H1 (cell line): ENCODE results near the gene ZNFX1. TPM values are rescaled to one million over a fixed set of nuclear protein-coding genes. Genes with fewer than 3 reads are reported as not detected.

Experiments used
- CTCF ChIA-PET: fragments of 300-600 bp; sonication (Branson Sonifier 250); formaldehyde crosslinking; loops from one replicate; lab custom pipeline; 2021; ENCODE audit not compliant: partially characterized antibody; lab: Charles Lee
- POLR2A ChIA-PET: fragments of 300-600 bp; sonication (Branson Sonifier 250); formaldehyde crosslinking; loops from one replicate; lab custom pipeline; 2021; ENCODE audit warnings: inconsistent platforms; ENCODE audit not compliant: partially characterized antibody; lab: Charles Lee
- DNase-seq, 2 experiments: peaks; one replicate each; pipeline versions ENCODE4 v3.0.0 to v3.0.0-alpha.2; 2010 to 2022; ENCODE audit warnings: low spot score in 2 of 2, low read depth in 1 of 2, mixed read lengths in 1 of 2
- FAIRE-seq: peaks from 2 replicates; lab custom pipeline; 2011; peaks lifted over from hg19 to GRCh38; lab: Jason Lieb, UNC
- H2AFZ ChIP-seq: 2 replicates; pipeline ENCODE4 v1.8.1; 2012; ENCODE audit warnings: low read length, inconsistent platforms
- H2AK5ac ChIP-seq: 2 replicates; pipeline ENCODE4 v1.6.1; 2013; ENCODE audit warnings: low read depth, low read length
- H2BK120ac ChIP-seq: replicated peaks from 2 replicates; pipeline ENCODE3; 2013; ENCODE audit warnings: low read depth, low read length, inconsistent platforms
- H2BK12ac ChIP-seq: 2 replicates; pipeline ENCODE4 v1.6.1; 2013; ENCODE audit warnings: low read depth, low read length
- H2BK15ac ChIP-seq: 2 replicates; pipeline ENCODE4 v1.6.1; 2013; ENCODE audit warnings: low read length
- H2BK20ac ChIP-seq: 2 replicates; pipeline ENCODE4 v1.6.1; 2013; ENCODE audit warnings: low read length
- H2BK5ac ChIP-seq: 2 replicates; pipeline ENCODE4 v1.6.1; 2013; ENCODE audit warnings: low read depth, low read length
- H3K14ac ChIP-seq: 2 replicates; pipeline ENCODE4 v1.6.1; 2013; ENCODE audit warnings: inconsistent platforms; ENCODE audit not compliant: insufficient read length
- H3K18ac ChIP-seq: 2 replicates; pipeline ENCODE4 v1.6.1; 2013; ENCODE audit warnings: low read length; ENCODE audit errors: extremely low read depth
- H3K23ac ChIP-seq: 2 replicates; pipeline ENCODE4 v1.6.1; 2013; ENCODE audit warnings: inconsistent platforms; ENCODE audit not compliant: insufficient read length
- H3K23me2 ChIP-seq: 2 replicates; pipeline ENCODE4 v1.6.1; 2013; ENCODE audit warnings: low read depth, low read length
- H3K27ac ChIP-seq: 2 replicates; pipeline ENCODE4 v1.6.1; 2011; ENCODE audit warnings: low read depth, low read length, inconsistent platforms
- H3K27me3 ChIP-seq, 4 experiments: replicated peaks in 1 of 4; 1 replicate in 1 of 4; 2 replicates in 3 of 4; pipeline versions ENCODE4 v1.6.1 to v1.8.1; 2011 to 2013; ENCODE audit warnings: low read length in 3 of 4, mild to moderate bottlenecking in 3 of 4, inconsistent platforms in 2 of 4, mixed read lengths in 2 of 4, moderate library complexity in 1 of 4; ENCODE audit not compliant: control insufficient read depth in 3 of 4, insufficient read depth in 3 of 4; ENCODE audit errors: extremely low read depth in 1 of 4
- H3K36me3 ChIP-seq, 4 experiments: 2 replicates each; pipeline versions ENCODE4 v1.6.1 to v1.8.1; 2011 to 2013; ENCODE audit warnings: mild to moderate bottlenecking in 4 of 4, low read length in 3 of 4, moderate library complexity in 2 of 4, control low read depth in 1 of 4, inconsistent platforms in 1 of 4; ENCODE audit not compliant: insufficient read depth in 4 of 4, control insufficient read depth in 2 of 4
- H3K4ac ChIP-seq: replicated peaks from 2 replicates; pipeline ENCODE3; 2013; ENCODE audit warnings: low read length, low read depth, mixed read lengths, inconsistent platforms; ENCODE audit not compliant: insufficient read length
- H3K4me1 ChIP-seq, 4 experiments: replicated peaks in 1 of 4; 1 replicate in 1 of 4; 2 replicates in 3 of 4; pipeline versions ENCODE4 v1.6.1 to v1.8.1; 2011 to 2013; ENCODE audit warnings: low read length in 3 of 4, inconsistent platforms in 2 of 4, mixed read lengths in 1 of 4; ENCODE audit not compliant: insufficient read depth in 4 of 4, control insufficient read depth in 3 of 4
- H3K4me2 ChIP-seq, 2 experiments: 2 replicates each; pipeline versions ENCODE4 v1.6.1 to v1.8.1; 2011 to 2013; ENCODE audit warnings: low read depth in 2 of 2, low read length in 2 of 2, control low read depth in 1 of 2, inconsistent platforms in 1 of 2, mild to moderate bottlenecking in 1 of 2; ENCODE audit not compliant: insufficient read depth in 1 of 2
- H3K4me3 ChIP-seq, 4 experiments: fragments of 200-600, 300-600 bp in 1 of 4; sonication (generic), shearing (Covaris generic), sonication (Bioruptor Twin) in 1 of 4; 2 replicates each; pipeline versions ENCODE4 v1.5.1 to v1.8.1; 2011 to 2016; ENCODE audit warnings: low read length in 4 of 4, low read depth in 3 of 4, control low read depth in 2 of 4, inconsistent platforms in 2 of 4, mild to moderate bottlenecking in 2 of 4, mixed read lengths in 1 of 4, moderate library complexity in 1 of 4; ENCODE audit not compliant: insufficient read depth in 2 of 4; ENCODE audit errors: extremely low read depth in 1 of 4
- H3K56ac ChIP-seq: replicated peaks from 2 replicates; pipeline ENCODE3; 2013; ENCODE audit warnings: low read depth, mild to moderate bottlenecking, mixed read lengths, low read length, inconsistent platforms; ENCODE audit not compliant: insufficient read length
- H3K79me1 ChIP-seq: 2 replicates; pipeline ENCODE4 v1.6.1; 2013; ENCODE audit warnings: low read depth, low read length, control low read depth
- H3K79me2 ChIP-seq, 2 experiments: 2 replicates each; pipeline versions ENCODE4 v1.6.1 to v1.8.1; 2012 to 2013; ENCODE audit warnings: low read length in 2 of 2, mild to moderate bottlenecking in 2 of 2, inconsistent platforms in 1 of 2; ENCODE audit not compliant: insufficient read depth in 2 of 2, control insufficient read depth in 1 of 2
- H3K9ac ChIP-seq, 4 experiments: replicated peaks in 1 of 4; 1 replicate in 1 of 4; 2 replicates in 3 of 4; pipeline versions ENCODE4 v1.6.1 to v1.8.1; 2011 to 2013; ENCODE audit warnings: low read depth in 3 of 4, low read length in 3 of 4, control low read depth in 2 of 4, mild to moderate bottlenecking in 2 of 4, moderate library complexity in 2 of 4, inconsistent platforms in 1 of 4; ENCODE audit errors: extremely low read depth in 1 of 4
- H3K9me3 ChIP-seq, 2 experiments: 2 replicates each; pipeline versions ENCODE4 v1.6.1 to v1.8.1; 2012 to 2013; ENCODE audit warnings: mild to moderate bottlenecking in 2 of 2, moderate library complexity in 2 of 2, control low read depth in 1 of 2, inconsistent platforms in 1 of 2, low read depth in 1 of 2, low read length in 1 of 2, mixed read lengths in 1 of 2; ENCODE audit not compliant: insufficient read depth in 2 of 2
- H4K20me1 ChIP-seq, 2 experiments: replicated peaks in 1 of 2; 2 replicates each; pipeline versions ENCODE3 to v1.8.1; 2011 to 2013; ENCODE audit warnings: inconsistent platforms in 2 of 2, low read length in 2 of 2, mild to moderate bottlenecking in 1 of 2; ENCODE audit not compliant: insufficient read depth in 2 of 2, control insufficient read depth in 1 of 2
- H4K5ac ChIP-seq: 2 replicates; pipeline ENCODE4 v1.6.1; 2013; ENCODE audit warnings: low read length, low read depth, mixed read lengths, inconsistent platforms; ENCODE audit not compliant: insufficient read length
- H4K8ac ChIP-seq: 2 replicates; pipeline ENCODE4 v1.8.0; 2013; ENCODE audit warnings: mild to moderate bottlenecking, moderate library complexity, low read length, inconsistent platforms; ENCODE audit not compliant: insufficient read depth; ENCODE audit errors: extremely low read depth
- H4K91ac ChIP-seq: replicated peaks from 2 replicates; pipeline ENCODE3; 2013; ENCODE audit warnings: low read length, mixed read lengths, inconsistent platforms; ENCODE audit not compliant: insufficient read length
- BACH1 ChIP-seq: IDR thresholded peaks from 2 replicates; pipeline ENCODE4 v1.6.1; 2012; ENCODE audit warnings: low read length, improper control_type of control experiment
- JUN ChIP-seq: IDR thresholded peaks from 2 replicates; pipeline ENCODE4 v1.6.1; 2011; ENCODE audit warnings: low read depth, mild to moderate bottlenecking, improper control_type of control experiment, low read length
- NRF1 ChIP-seq: IDR thresholded peaks from 2 replicates; pipeline ENCODE4 v1.6.1; 2011; ENCODE audit warnings: mild to moderate bottlenecking, low read depth, low read length, improper control_type of control experiment
- POLR2A ChIP-seq, 2 experiments: IDR thresholded peaks; 1 replicate in 1 of 2; 2 replicates in 1 of 2; pipeline ENCODE4 v1.6.1; 2011; ENCODE audit warnings: low read depth in 2 of 2, low read length in 2 of 2, mild to moderate bottlenecking in 2 of 2; ENCODE audit errors: control extremely low read depth in 1 of 2
- SIN3A ChIP-seq, 2 experiments: IDR thresholded peaks in 1 of 2; conservative IDR thresholded peaks in 1 of 2; 2 replicates each; pipeline ENCODE4 v1.6.1; 2011 to 2012; ENCODE audit warnings: low read length in 2 of 2, improper control_type of control experiment in 1 of 2, low read depth in 1 of 2, mild to moderate bottlenecking in 1 of 2
- SIX5 ChIP-seq: IDR thresholded peaks from 2 replicates; pipeline ENCODE4 v1.6.1; 2011; ENCODE audit warnings: mild to moderate bottlenecking, low read depth, low read length
- SP2 ChIP-seq: IDR thresholded peaks from 2 replicates; pipeline ENCODE4 v1.6.1; 2012; ENCODE audit warnings: mild to moderate bottlenecking, low read length, inconsistent platforms
- WGBS, 2 experiments: shearing (Covaris generic) in 1 of 2; methylation state at CpG; one replicate each; pipeline versions ENCODE4 v1.1.6 to v1.1.7; 2013 to 2015; ENCODE audit warnings: low lambda C conversion rate in 2 of 2, mixed read lengths in 2 of 2, inconsistent platforms in 1 of 2, low coverage in 1 of 2, missing lambda C conversion rate in 1 of 2; ENCODE audit not compliant: insufficient replicate concordance in 2 of 2, insufficient coverage in 1 of 2, insufficient read length in 1 of 2; ENCODE audit errors: extremely low coverage in 1 of 2, missing lambda C conversion rate in 1 of 2; 5-methylcytosine and 5-hydroxymethylcytosine counted together
- polyA plus RNA-seq, 7 experiments: library from polyadenylated mRNA; depleted of rRNA in 3 of 7; stranded (reverse) in 5 of 7; unstranded in 2 of 7; fragments of >200 nt in 5 of 7; fragments of 200-250 nt in 2 of 7; gene quantifications; 1 replicate in 5 of 7; 2 replicates in 1 of 7; 4 replicates in 1 of 7; pipeline versions ENCODE4 v1.2.1 to v1.2.3, GENCODE V29; 2011 to 2013; ENCODE audit warnings: missing spikeins in 2 of 7, mixed read lengths in 2 of 7
- total RNA-seq: library from RNA; stranded (reverse); fragmentation: NEBNext Ultra II Directional; extraction: Animal tissue kit (Norgen Biotek cat#: 25700); gene quantifications from 2 replicates; pipeline ENCODE4 v1.2.1, GENCODE V29; 2021
- TF ChIP-seq, protein P1 (sequence below): IDR thresholded peaks from 2 replicates; pipeline ENCODE4 v1.6.1; 2011; ENCODE audit warnings: low read length, improper control_type of control experiment
- TF ChIP-seq, protein P2 (sequence below): IDR thresholded peaks from 2 replicates; pipeline ENCODE4 v1.6.1; 2012; ENCODE audit warnings: inconsistent platforms

The ZNFX1 gene
- total and polyA plus RNA-seq, 2 of the 8 experiments (the other 6 are each of a cell fraction or from before 2014, with no cell fraction given), result 3.1 to 11.3 TPM

DNA sequence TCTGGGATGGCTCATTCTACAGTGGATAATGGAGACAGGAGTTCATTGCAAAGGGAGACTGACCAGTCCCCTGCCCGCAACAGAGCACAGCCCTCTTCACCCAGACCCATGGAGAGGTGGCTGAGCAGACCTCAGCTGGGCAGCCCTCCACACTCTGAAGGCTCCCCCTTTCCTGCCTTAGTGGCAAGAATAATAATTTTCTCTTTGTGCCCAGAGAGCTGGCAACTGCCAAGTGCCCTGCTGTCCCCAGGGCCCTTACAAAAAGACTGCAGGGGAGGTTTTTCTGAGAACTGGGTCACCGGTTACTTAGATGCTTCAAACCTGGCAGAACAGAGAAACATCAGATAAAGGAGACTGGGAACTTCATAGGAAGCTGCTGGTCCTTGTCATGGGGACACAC, 35.4 kb upstream of the ZNFX1 start:
- Histone ChIP-seq H4K5ac (no peak overlapping the region), H3K23me2 (peaks cover 2% of the 10 kb centered on the region; the same call in 1 of the 2 replicates), H2AFZ (no peak overlapping the region), H3K4me1 (peaks cover 0 to 4% (median 3%) of the 10 kb centered on the region in 4 experiments; a peak in 4 of 7 replicates), H4K91ac (no peak overlapping the region), H2BK120ac (no peak overlapping the region), H3K4me2 (no peak overlapping the region), H3K4me3 (no peak overlapping the region), H3K79me2 (no peaks in the 10 kb centered on the region), H2BK12ac (no peak overlapping the region), H3K9me3 (no peaks in the 10 kb centered on the region), H3K36me3 (no peaks in the 10 kb centered on the region), H2BK15ac (no peak overlapping the region), H3K4ac (no peak overlapping the region), H3K27me3 (peaks cover 6 to 18% (median 13%) of the 10 kb centered on the region in 4 experiments), H2BK20ac (no peak overlapping the region), H3K56ac (no peak overlapping the region), H4K20me1 (no peaks in the 10 kb centered on the region), H2BK5ac (no peak overlapping the region), H4K8ac (no peak overlapping the region), H3K18ac (no peak overlapping the region), H3K79me1 (no peaks in the 10 kb centered on the region), H2AK5ac (no peak overlapping the region), H3K27ac (no peak overlapping the region), H3K9ac (no peak overlapping the region), H3K14ac (no peak overlapping the region), H3K23ac (no peak overlapping the region)
- DNase-seq (no peak), FAIRE-seq (no peak)
- ChIA-PET POLR2A (interaction anchor here (0.7 to 41.0 kb wide), 3 partner anchors 10 to 29 kb away, joined by 3 to 1132 read pairs (median 4); partner anchors contain the start of gene ZNFX1), CTCF (interaction anchor here (0.6 to 2.0 kb wide), 7 partner anchors 10 to 229 kb away, joined by 3 to 9 read pairs (median 4); no protein-coding TSS in a partner anchor)
- TF ChIP-seq, protein P1, sequence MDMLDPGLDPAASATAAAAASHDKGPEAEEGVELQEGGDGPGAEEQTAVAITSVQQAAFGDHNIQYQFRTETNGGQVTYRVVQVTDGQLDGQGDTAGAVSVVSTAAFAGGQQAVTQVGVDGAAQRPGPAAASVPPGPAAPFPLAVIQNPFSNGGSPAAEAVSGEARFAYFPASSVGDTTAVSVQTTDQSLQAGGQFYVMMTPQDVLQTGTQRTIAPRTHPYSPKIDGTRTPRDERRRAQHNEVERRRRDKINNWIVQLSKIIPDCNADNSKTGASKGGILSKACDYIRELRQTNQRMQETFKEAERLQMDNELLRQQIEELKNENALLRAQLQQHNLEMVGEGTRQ, result no peak
- no peak for TF ChIP-seq NRF1
- TF ChIP-seq BACH1, result no peak
- TF ChIP-seq POLR2A (IDR thresholded peaks at IDR 0.05; ENCODE audit: control extremely low read depth in 1 of 2, low read depth in 2 of 2, low read length in 2 of 2), result no peak
- no peak for TF ChIP-seq SP2
- TF ChIP-seq SIX5, result no peak
- TF ChIP-seq, protein P2, sequence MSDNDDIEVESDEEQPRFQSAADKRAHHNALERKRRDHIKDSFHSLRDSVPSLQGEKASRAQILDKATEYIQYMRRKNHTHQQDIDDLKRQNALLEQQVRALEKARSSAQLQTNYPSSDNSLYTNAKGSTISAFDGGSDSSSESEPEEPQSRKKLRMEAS, result no peak
- no peak for TF ChIP-seq JUN
- TF ChIP-seq SIN3A (conservative IDR thresholded peaks at IDR 0.05 in 1 of 2, IDR thresholded peaks at IDR 0.05 in 1 of 2; ENCODE audit: low read depth in 1 of 2, low read length in 2 of 2), result no peak
- WGBS, 2 experiments, result 77% methylated on average over 2 of the region's 2 CpGs; no CpG with 5 or more reads in 1 of the 2 experiments
